Stimulated activated CD8-positive, alpha-beta memory T cell treated with anti-CD3 and anti-CD28 coated beads, Interleukin-15, amount 100 ng/mL, for 24 hours (primary cell): ENCODE measurements around the gene APIP.

Source experiments
- DNase-seq: peaks from one replicate; pipeline ENCODE4 v3.0.0-alpha.2; 2020; ENCODE audit warnings: low read depth

Gene APIP

DNA sequence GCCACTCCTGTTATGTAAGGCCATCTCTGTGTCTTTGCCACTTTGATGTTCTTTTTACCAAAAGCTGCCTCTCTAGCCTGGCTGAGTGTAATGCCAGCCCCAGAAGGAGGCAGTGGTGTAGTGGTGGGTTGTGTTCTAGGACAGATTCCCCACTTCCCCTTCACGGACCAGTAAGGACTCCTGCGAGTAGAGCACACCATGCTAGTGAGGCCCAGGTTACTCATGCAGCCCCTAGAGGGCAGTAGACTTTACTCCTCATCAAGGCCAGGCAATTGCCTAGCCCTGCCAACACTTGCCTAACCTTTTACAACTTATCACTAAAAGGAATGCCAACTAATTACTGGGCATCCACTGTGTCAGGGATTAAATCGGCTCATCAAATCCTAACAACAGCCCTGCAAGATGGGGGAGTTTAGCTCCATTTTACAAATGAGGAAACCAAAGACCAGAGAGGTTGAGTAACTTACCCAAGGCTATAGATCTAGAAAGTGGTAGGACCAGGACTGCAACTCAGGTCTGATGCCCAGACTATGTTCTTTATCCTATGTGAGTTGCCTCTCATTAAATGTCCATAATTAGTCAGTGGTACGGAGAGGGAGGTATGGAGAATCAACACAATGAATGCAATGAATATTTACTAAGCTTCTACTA is 75.3 kb downstream of the APIP start:
- no peak for DNase-seq

DNA sequence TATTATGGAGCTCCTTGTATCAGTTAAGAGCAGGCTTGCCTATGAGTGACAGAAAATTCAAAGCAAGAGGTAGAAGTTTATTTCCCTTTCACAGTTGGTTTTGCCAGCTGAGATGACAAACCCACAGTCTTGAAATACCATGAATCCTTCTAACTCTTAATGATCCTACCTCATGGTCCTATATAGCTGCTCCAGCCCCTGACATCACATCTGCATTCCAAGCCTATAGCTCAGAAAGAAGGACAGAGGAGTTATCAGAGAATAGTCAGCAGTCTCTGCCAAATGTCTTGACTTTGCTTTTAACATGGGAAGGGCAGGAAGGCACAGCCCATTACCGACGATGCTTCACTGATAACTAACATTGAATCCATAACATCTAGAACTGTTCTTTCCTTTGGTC is 76.2 kb downstream of the APIP start:
- no peak for DNase-seq

DNA sequence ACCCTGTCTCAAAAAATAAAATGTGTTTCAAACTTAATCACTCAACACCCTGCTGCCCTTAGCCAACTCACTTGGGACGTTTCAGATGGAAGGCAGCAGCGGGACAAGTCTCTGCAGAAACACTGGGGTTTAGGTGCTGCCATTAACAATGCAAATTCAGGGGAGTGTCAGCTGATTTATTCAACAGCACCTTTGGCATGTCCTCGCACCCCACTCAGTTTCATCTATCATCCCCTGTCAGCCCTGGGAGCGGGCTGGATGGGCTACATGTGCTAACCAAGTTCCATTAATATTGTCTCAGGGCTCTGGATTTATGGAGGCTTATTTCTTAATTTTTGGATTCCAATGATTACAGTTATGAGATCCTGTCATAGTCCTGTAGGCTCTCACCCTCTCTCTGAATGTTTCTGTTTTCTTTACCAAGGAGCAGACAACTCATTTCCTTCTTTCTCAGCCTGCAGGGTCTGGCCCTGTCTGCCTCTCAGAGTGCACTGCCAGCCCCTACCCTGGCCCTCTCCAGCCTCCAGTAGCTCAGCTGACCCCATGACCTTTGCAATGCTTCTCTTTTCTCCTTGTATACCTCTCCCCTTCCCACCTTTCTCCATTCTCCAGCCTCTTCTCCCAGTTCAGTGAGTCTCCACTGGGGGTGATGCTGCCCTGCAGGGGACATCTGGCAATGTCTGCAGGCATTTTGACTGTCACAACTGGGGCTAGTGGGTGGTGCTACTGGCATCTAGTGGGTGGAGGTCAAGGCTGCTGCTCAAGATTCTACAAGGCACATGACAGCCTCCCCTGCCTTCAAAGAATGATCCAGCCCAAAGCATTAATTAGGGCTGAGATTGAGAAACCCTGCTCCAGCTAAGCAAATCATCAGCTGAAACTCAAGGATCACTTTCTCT is 79.0 kb downstream of the APIP start:
- no peak for DNase-seq

DNA sequence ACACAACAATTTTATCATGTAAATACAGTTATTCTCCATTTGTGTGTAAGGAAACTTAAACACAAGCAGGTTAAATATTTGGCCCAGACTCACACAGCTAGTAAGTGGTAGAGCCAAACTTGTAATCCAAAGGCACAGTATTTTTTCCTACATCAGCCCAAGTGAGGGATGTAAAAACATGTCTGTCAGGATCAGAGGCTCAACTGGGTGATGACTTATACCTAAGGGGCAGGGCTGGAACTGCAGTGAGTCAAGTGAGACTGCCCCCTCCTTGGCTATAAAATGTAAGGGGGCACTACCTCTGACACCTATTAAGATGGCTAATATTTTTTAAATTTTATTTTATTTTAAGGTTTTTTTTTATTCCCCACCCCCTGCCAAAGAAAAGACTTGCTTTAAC is 82.6 kb downstream of the APIP start:
- DNase-seq: no peak
